COLO668 (cell line): ENCODE data around the gene BCORL1.

Experiments
- DNase-seq: peaks from one replicate; lab custom pipeline; 2025; ENCODE audit not compliant: unreplicated experiment; lab: John Stamatoyannopoulos, UW

BCORL1 gene

GRCh38 chrX:129961180-129962083 lies 21.0 kb upstream of the BCORL1 start:
- DNase-seq, result peak; percentile 77

GRCh38 chrX:129963729-129964128 lies 18.7 kb upstream of the BCORL1 start:
- DNase-seq, result no peak

DNA sequence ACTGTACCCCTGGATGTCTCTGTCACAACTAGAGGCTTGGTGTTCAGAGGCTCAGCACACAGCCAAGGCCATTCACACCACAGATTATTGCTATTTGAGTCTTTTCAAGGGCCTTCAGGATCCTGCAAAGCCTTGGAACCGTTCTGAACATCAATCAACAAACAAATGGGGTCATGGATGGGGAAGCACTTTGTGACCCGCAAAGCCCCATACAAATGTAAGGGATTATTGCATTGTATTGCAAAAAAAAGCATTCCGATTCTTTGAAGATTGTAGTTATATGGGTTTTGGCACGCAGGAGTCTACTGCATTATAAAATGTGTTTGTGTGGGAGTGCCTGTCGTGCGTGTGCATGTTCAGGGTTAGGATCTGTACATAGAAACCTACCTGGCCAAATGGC lies 17.3 kb upstream of the BCORL1 start:
- no peak for DNase-seq

DNA sequence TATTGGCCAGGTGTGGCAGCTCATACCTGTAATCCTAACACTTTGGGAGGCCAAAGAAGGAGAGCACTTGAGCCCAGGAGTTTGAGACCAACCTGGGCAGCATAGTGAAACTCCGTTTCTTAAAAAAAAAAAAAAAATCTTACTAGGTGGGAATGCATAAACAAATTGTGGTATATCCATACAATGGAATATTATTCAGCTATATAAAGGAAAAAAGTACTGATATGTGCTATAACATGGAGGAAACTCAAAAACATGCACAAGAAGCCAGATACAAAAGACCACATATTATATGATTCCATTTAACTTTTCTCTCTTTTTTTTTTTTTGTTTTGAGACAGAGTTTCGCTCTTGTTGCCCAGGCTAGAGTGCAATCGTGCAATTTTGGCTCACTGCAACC lies 13.5 kb upstream of the BCORL1 start:
- DNase-seq, result no peak

GRCh38 chrX:129976441-129976840 lies 6.0 kb upstream of the BCORL1 start:
- no peak for DNase-seq

DNA sequence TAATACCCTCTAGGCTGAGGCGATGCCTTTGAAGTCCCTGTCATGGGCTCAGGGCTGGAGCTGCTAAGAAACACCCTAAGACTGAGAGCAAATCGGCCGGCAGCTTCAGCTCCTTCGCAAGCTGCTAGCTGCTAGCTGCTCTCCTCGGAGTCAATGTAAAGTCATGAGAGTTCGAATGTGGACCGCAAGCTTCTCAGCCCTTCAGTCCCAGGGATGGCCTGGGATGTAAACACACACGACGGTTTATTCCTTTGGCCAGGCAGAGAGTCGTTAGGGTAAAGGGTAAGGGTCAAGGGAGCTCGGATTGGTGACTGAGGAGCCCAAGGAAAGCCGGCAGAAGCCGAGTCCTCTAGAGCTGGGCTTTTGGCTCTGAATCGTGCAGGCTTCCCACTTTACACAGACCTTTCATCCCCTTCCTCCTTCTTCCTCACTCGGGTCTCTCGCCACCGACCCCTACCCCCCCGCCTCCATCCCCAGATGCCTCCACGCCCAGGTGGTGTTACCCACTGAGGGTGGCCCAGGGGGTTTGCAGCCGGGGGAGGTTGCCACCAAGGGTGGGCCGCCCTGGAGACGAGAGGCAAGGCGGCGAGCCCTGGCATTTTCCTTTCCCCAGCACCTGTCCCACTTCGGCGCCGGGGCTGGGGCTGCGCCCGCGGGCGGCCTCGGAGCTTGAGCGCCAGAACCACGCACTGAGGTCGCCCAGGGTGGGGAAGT lies 3.1 kb upstream of the BCORL1 start:
- DNase-seq, result peak; percentile 16

DNA sequence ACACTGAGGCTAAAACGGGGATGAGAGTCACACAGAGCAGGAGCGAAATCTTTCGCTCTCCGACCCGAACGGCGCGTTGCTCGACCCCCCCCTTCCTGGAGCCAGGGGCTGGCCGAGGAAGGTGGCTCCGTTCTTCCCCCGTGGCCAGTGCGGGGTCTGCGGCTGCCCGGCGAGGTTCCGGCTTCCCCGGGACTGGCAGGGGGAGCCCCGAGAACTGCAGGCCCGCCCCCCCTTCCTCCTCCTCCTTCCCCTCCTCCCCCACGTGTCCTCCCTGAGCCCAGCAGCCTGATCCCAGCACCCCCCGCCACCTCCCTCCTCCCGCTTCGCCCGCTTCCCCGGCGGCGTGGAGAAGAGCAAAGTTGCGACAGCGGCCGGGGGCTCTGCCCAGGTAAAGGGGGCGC lies 2.4 kb upstream of the BCORL1 start:
- DNase-seq, result no peak

DNA sequence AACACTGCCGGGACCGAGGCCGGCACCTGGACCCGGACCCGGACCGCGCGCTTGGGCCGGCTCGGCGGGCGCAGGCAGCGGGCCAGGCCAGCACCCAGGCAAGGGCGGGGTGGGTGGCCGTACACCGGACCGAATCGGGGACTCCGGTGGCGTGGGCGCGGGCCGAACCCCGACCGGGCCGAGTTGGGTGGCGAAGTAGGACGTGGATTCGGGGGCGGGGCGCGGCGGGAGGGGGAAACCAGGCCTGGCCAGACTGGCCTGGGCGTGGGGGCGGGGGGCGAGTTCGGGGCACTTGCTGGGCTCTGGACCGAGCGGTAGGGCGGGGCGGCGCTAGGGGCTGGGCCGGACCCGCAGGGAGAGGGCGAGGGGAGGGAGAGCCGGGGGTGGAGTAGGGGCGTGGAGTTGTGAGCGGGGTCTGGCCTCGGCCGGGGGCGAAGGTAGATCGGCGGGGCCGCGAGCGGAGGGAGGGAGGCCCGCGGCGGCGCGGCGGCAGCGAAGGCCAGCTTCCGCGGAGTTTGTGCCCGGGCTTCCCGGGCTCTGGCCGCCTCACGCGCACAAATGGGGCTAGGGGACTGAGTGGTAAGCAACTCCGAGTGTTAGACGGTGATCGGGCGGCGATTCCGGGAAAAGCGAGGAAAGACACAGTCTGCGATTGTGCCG lies 1.8 kb upstream of the BCORL1 start:
- DNase-seq, result peak; percentile 29

- no peak for DNase-seq
These were observed 1.3 kb upstream of the BCORL1 start for GRCh38 chrX:129981200-129981553.

DNA sequence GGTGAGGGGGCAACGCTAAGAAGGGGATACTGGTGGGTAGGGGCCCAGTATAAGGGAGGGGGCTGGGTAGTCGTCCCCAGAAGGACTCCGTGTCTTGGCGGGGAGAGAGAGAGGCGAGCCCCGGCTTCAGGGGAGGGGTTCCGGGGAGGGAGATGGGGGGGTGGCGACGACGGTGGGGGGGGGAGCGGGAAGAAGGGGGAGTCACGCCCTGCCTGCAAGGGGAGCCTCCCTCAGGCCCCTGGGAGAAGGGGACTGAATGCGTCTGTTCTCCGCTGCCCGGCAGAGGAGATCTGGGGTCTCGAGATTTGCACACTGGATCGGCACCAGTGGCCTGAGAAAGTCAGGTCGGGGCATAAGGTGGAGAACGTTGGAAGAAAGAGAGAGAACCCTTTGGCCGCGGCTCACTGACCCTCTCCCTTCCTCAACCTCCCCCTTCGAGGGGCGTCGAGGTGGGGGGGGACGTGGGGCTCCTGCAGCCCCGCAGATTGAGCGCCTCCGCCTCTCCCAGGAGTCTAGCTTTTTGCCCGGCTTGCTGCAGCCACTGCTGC lies 609 bp upstream of the BCORL1 start:
- no peak for DNase-seq

- peak; percentile 25 for DNase-seq
These were observed 1.2 kb downstream of the BCORL1 start for GRCh38 chrX:129983575-129984110.

DNA sequence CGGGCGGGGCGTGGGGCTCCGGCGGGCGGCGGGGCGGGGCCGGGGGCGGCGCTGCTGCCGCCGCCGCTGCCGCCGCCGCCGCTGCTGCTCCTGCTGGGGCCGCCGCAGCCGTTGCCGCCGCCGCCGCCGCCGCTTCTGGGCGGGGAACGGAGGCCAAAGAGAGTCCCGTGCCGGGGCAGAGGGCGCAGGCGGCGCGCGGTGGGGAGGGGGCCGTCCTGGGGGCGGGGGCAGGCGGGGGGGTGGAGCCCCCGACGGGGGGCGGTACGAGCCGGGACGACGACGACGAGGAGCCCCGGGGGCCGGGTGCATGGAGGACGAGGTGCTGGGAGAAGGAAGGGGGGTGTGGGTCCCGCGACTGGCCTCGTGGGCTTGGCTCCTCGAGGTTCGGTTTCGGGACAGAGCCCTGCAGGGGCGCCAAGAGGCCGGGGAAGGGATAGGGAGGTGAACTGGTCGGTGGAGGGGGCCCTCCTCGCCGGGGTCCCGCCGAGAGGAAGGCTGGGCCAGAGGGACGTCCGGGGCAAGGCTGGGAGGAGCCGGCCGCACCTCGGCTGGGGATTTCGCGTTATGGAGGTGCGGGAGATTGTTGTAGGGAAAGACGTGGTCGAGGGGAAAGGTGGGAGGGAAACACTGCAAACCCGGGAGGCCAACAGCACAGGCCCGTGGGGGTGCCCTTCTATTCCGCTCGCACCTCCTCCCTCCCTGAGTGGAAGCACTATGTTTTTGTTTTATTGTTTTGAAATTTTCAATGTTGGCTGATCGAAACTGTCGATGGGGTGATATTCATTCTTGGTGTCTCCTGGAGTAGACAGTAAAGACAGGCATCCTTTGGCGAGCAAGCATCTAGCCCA lies 1.9 kb downstream of the BCORL1 start:
- DNase-seq, result peak; percentile 26

DNA sequence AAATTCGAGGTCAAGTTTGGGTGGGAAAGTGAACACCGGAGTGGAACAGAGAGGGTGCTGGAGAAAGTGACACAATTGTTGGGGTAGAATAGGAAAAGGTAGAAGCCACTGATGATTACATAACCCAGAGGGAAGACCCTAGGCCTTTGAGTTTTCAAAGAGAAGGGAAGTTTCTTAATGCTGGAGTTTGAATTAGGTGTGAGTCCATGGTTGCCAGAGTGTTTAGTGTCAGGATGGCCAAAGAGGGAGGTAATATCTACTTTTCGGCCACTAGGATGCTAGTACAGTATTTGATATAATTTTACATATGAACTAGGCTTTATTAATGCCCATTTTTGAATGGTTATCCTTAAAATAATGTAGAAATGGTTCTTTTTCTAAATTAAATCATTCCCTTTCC lies 5.4 kb downstream of the BCORL1 start:
- DNase-seq, result no peak

DNA sequence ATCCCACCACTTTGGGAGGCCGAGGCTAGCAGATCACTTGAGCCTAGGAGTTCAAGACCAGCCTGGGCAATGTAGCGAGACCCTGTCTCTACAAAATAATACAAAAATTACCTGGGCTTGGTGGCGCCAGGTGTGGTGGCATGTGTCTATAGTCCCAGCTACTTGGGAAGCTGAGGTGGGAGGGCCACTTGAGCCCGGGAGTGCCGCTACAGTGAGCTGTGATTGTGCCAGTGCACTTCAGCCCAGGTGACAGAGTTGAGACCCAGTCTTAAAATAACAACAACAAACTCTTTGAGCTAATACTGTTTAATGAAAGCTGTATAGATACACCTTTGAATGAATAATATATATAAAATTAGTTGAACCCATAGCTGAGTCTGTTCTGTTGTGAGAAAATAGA lies 9.7 kb downstream of the BCORL1 start:
- no peak for DNase-seq

DNA sequence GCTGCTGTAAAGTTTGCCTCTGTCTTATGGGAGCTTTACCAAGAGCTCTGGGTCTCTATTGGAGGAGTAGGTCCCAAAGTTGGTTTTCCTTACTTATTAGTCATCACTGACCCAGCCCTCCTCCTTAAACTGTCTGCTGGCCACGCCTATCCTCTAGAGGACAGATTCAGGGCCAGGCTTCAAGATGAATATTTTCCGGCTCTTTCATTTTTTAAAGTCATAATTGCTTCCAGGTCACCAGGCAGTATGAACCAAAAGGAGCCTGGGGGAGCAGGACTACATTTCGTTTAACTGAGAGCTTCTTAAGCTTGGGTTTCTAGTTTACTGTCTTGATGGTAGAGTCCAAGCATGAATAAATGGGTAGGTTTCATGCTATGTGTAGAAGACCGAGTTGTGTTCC lies 13.7 kb downstream of the BCORL1 start:
- DNase-seq, result no peak

GRCh38 chrX:129997086-129997485 lies 14.7 kb downstream of the BCORL1 start:
- no peak for DNase-seq

DNA sequence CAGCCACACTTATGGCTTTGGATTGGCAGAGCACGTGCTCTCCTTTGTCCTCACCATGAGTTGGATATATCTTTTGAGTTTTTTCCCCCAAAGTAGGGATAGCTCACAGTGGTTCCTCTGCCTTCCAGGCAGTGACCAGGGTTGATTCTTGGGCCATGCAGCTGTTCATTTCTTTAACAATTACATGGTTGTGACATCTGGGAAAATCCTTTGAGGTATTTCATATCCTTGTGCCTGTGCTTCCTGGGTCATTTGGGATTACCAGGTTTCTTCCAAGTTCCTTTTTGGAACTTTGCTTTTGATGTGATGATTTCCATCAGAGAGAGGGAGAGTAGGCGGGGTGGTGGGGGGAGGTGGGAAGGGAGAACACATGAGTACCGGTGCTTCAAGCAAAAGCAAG lies 15.6 kb downstream of the BCORL1 start:
- no peak for DNase-seq

GRCh38 chrX:130001893-130002292 lies 19.5 kb downstream of the BCORL1 start:
- DNase-seq, result no peak

- DNase-seq, result no peak
These were observed 20.1 kb downstream of the BCORL1 start for GRCh38 chrX:130002541-130002940.

DNA sequence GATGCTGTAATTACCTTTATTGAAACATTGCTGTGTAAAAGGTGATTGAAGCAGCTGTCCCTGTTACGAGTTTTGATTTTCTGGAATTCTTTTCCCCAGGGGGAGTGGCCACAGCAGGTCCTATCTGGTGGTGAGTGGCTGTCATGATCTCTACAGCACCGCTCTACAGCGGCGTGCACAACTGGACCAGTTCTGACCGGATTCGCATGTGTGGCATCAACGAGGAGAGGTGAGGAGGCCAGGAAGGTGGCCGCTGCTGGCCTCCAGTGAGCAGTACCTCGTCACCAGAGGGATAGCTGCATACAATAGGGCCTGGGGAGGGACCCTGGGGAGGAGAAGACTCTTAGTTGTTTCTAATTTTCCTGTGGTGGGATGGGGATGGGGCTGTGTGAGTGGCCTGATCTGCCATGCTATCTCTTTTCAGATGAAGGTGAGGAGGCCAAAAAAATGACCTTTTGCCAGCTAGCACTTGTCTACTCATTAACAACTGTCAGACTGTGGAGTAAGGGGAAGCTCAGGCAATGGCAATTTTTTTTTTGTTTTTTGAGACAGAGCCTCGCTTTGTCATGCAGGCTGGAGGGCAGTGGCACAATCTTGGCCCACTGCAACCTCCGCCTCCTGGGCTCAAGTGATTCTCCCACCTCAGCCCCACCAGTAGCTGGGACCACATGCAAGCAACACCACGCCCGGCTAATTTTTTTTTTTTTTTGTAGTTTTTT lies 22.8 kb downstream of the BCORL1 start:
- DNase-seq, result no peak
